Cortex of kidney (tissue), 1 donor: ENCODE results near the gene NAB2.

Experiments
- DNase-seq: peaks from one replicate; lab custom pipeline; 2025; lab: John Stamatoyannopoulos, UW

NAB2 gene

DNA sequence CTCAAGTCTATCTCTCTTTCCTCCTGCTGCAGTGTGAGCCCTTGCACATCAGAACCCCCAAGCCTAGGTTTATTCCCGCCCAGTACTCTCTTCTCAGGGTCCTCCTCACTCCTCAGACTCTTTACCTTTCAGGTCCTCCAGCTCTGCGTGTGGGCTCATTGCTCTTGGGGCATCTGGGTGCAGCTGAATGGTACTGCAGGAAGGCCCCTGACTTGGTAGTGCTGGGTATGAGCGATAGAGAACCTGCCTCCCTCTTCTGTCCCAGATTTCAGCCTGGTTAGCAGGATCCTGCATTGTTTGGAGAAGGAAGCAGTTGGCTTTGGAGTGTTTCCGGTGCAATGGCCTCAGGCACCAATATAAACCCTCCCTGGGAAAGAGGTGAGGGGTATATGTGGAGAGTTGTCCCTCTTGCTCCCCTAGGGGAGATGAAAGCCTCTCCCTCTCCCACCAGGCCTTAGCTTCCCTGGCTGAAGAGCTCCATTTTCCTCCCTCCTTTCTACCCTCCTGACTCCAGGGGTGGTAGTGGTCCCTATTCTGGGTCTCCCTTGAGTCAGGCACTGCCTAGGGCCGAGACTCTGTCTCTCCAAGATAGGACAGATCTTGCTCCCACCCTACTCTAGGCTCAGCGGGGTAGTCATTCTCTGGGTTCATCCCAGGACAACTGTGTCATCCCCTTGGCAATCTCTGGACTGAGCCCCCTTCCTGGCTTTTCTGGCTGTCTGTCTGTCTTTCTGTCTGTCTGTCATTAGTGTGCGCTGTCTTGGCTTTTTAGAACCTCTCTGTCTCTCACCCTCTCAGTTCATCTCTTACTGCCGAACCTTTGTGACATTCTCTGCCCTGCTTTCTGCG, 43.2 kb downstream of the NAB2 start:
- no peak for DNase-seq

DNA sequence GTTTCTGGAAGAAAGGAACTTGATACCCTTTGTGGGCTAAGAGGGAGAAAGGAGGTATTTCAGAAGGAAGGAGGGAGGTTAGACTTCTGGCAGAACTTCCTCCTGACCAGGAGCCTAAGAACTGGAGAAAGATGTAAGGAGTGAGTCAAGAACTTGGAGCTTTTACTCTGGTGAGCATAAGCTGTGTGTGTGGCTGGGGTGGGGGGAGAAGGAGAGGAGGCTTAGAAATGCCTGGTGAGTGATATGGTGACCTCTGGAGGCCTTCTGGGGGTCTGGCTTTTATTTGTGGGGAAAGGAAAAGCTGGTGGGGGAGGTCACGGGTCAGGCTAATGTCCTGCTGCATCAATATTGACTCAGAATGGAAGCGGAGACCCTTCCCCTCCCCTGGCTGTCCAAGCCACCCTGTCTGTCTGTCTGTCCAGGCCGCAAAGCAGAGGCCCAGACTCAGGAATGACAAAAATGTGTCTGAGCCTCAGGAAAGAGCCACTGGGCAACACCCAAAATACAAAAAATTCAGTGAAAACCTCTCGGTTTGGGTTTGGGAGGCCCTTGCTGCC, 44.2 kb downstream of the NAB2 start:
- DNase-seq, result no peak

DNA sequence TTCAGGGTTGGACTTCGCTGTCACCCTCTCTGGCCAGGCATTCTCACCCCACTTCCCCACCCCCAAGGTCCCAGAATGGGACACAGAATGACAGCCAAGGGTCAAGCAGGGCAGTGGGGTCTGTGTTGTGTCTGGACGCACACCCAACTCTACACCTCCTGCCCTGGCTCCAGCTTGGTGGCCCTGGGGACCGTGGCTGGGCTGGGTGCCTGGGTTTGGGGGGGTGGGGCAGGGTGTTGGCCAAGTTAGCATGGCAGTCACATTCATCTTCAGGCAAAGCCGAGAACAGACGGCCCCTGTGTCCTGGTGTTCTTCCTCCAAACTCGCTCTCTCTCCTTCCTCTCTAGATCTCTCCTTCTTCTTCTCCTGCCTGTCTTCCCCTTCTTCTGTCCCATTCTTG, 45.0 kb downstream of the NAB2 start:
- DNase-seq, result no peak

DNA sequence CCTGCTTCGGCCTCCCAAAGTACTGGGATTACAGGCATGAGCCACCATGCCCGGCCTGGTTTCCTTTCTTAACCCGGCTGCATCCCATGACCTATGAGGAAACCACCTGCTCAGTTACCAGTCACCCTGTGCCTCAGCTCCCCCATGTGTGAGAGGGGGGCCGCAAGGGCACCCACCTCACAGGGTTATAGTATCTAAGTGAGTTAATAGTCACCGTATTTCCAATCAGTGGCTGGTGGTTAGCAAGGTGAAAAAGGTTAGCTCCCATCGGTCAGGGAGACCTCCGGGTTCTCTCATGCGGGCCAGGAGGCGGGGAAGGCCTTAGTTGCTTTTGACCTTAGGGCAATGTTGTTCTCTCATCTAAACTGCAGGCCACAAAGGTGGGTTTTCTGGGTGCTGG, 46.0 kb downstream of the NAB2 start:
- no peak for DNase-seq

DNA sequence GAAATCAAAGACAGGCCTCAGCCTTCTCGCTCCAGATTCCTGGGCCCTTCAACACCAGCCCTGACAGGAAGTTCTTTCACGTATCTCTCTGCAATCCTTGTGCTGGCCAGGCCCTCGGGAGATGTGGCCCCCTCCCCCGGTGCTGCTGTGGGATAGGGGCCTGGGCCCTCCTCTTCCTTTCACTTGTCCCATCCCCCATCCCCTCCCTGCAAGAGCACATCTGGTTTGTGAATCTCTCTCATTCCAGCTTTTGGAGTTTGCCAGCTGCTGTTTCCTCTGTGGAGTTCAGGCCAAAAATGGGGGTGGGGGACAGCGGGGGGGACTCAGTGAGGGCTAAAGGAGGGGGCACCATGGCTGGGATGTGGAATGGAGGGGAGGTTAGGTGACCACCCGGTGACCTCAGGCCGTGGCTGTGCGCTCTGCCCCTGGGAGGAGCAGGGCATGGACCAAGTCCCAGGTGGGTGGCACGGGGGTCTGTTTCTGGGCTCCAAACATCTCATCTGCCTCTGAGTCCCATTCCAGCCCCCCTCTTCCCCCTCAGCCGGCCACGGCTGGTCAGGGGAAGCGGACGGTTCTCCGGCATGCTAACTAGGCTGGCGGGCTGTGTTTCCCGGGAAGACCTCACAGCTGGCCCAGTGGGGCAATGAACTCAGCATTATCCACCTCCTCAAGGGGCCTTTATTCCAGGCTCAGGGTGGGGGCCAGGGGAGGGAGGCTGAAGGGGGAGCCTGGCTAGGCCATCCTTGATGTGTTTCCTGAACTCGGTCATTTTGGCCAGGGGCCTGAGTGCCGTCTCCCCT, 46.8 kb downstream of the NAB2 start:
- DNase-seq, result no peak

DNA sequence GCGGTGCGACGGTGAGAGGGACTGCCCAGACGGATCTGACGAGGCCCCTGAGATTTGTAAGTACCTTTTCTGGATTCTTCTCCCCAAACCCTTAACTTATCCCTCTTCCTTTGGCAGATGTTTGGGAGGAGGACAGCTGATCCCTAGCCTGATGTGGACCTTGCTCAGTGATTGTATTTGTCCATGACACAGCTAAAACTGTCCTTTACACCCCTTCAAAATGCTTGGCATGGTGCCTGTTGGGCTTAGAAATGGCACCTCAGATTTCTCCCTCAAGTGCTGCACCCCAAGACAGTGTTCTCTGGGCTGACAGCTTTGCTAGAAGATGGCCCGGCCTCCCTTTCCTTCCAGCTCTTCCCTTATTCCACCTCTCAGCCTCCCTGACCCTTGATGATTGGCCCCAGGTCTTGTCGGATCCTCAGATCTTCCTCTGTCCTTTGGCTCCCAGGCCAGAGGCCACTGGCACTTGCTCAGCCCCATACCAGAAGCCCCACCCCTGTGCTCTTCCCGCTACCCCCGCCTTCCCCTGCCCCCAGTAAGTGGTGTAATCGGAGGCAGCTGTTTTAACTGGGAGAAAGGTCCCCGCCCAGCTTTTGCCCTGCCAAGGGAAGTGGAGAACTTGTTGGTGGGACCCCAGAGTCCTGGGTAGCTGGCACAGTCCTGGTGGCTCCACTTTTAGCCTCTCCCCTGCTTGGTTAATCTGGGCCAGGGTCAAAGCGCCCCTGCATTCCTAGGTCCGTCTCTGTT, 49.8 kb downstream of the NAB2 start:
- no peak for DNase-seq

DNA sequence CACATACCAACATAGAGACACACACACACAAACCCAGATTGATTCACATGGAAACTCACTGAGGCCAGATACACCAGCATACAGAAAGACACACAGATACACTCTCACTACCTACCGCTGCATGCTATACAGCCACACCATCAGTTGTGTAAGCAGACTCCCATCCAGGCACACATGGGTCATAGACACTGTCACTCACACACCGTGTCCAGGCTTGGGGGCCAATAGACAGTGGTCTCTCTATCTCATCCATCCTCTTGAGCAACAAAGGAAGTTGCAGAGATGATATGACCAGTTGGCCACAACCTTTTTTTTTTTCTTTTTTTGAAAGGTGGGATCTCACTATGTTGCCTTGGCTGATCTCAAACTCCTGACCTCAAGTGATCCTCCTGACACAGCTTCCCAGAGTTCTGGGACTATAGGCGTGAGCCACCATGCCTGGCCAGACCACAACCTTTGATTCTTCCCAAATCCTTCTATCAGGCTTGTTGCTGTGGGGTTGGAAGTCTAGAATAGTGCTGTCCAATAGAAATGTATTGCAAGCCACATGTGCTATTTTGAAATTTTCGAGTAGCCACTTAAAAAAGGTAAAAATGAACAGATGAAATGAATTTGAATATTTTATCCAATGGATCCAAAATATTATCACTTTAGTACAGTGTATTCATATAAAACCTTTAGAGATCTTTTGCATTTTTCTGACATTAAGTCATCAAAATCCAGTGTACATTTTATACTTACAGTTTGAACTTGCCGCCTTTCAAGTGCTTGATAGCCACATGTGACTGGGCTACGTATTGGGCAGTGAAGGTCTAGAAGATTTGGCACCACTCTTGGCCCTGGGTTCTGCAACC, 51.1 kb downstream of the NAB2 start:
- DNase-seq, result no peak

DNA sequence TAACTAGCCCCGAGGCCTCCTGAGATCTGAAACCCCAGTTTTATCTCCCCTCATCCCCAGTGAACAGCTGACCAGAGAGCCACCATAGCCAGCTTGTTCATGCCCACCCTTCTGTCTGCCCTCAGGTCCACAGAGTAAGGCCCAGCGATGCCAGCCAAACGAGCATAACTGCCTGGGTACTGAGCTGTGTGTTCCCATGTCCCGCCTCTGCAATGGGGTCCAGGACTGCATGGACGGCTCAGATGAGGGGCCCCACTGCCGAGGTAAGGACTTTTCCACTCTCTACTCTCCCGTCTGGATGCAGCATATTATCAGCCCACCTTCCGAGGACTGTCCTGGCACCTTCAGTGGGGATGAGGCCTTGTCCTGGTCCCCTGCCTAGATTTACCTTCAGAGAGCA, 52.3 kb downstream of the NAB2 start:
- no peak for DNase-seq

DNA sequence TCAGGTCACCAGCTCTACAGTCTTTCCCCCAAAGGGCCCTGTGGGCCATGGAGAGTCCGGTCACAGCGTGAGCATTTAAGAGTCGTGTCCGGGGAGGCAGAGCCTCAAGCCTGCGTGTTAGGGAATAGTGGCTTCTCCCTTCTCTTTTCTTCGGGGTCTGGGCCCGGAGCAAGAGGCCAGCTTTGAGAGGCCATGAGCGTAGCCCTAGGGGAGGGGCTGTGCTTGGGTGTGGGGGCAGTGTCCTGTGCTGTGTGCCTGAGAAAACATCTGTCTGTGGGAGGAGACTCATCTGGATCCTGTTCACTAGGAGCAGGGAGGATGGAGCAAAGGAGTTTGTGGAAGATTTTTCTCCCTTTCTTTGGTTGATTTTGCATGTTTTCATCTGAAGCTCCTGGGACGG, 53.2 kb downstream of the NAB2 start:
- no peak for DNase-seq

DNA sequence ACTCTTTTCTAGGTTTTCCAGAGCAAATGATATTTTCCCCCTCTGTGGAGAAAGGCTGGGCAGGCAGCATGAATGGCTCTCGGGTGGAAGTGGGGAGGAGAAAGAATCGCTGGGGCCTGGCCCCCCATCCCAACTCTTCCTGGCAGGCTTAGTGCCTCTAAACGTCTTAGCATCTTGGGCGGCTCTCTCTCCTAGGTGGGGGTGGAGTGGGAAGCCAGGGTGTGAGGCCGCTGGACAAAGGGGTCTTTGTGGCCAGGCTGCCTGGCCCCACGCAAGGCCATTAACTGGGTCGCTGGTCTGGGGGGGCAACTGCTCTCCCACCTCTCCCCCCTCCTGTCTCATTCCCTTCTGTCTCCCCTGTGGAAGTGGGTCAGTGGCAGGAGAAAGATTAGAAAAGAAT, 53.8 kb downstream of the NAB2 start:
- DNase-seq, result no peak

DNA sequence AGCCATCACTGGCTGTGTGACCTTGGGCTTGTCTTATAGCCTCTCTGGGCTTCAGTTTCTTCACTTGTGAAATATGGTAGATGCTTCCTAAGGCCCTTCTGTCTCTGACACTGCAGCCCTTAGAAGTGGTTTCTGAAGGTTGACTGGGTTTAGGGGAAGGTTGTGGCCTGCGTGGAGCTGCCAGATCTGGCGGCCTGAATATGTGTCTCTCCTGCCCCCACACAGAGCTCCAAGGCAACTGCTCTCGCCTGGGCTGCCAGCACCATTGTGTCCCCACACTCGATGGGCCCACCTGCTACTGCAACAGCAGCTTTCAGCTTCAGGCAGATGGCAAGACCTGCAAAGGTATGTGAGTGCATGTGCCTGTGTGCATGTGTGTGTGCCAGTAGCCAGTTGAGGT, 54.5 kb downstream of the NAB2 start:
- no peak for DNase-seq
